PFSK-1 (cell line): ENCODE results near the gene POGZ.

Experiments used
- POLR2AphosphoS5 ChIP-seq: IDR thresholded peaks from 2 replicates; pipeline ENCODE4 v1.6.1; 2012; ENCODE audit warnings: low read depth, mild to moderate bottlenecking, control low read depth, low read length, moderate library complexity
- REST ChIP-seq, 2 experiments: IDR thresholded peaks; 2 replicates each; pipeline versions ENCODE4 v1.6.1 to v1.8.0; 2011 to 2012; ENCODE audit warnings: low read depth in 2 of 2, low read length in 2 of 2, control low read depth in 1 of 2, inconsistent platforms in 1 of 2, mild to moderate bottlenecking in 1 of 2, moderate library complexity in 1 of 2; ENCODE audit not compliant: insufficient read depth in 1 of 2

GRCh38 chr1:151384584-151384983, 74.7 kb downstream of the POGZ start:
- TF ChIP-seq POLR2AphosphoS5 (no peak), REST (IDR thresholded peaks at IDR 0.05; ENCODE audit: insufficient read depth in 1 of 2, low read depth in 2 of 2, low read length in 2 of 2) (no peak)
